Endodermal cell (in vitro differentiated cells): Measurements from ENCODE around the gene SDK1. TPM values are rescaled to one million over a fixed set of nuclear protein-coding genes. Genes with fewer than 3 reads are reported as not detected.

ENCODE experiments used
- DNase-seq: peaks from one replicate; pipeline ENCODE4 v3.0.0-alpha.2; 2017
- H3K27ac ChIP-seq: 2 replicates; pipeline ENCODE4 v1.5.1; 2013; ENCODE audit warnings: mild to moderate bottlenecking, low read depth, low read length, moderate library complexity
- H3K27me3 ChIP-seq: 2 replicates; pipeline ENCODE4 v1.6.1; 2013; ENCODE audit warnings: mild to moderate bottlenecking, low read length, moderate library complexity; ENCODE audit not compliant: insufficient read depth, control insufficient read depth, poor library complexity, severe bottlenecking
- H3K36me3 ChIP-seq: 2 replicates; pipeline ENCODE4 v1.7.0; 2013; ENCODE audit warnings: mild to moderate bottlenecking, low read length, moderate library complexity; ENCODE audit not compliant: control insufficient read depth, insufficient read depth
- H3K4me1 ChIP-seq: one replicate; pipeline ENCODE4 v1.7.0; 2013; ENCODE audit warnings: low read length; ENCODE audit not compliant: control insufficient read depth, insufficient read depth
- H3K4me3 ChIP-seq: 2 replicates; pipeline ENCODE4 v1.5.1; 2013; ENCODE audit warnings: mild to moderate bottlenecking, low read length, moderate library complexity
- H3K9ac ChIP-seq: 2 replicates; pipeline ENCODE4 v1.6.1; 2013; ENCODE audit warnings: mild to moderate bottlenecking, low read length, moderate library complexity; ENCODE audit not compliant: poor library complexity, severe bottlenecking; ENCODE audit errors: extremely low read depth
- H3K9me3 ChIP-seq: 2 replicates; pipeline ENCODE4 v1.6.1; 2013; ENCODE audit warnings: mild to moderate bottlenecking, low read length, moderate library complexity; ENCODE audit not compliant: control insufficient read depth
- H3K27ac Mint-ChIP-seq: 2 replicates; pipeline ENCODE4 v1.8.0; 2020; ENCODE audit warnings: mixed read lengths
- H3K27me3 Mint-ChIP-seq: 2 replicates; pipeline ENCODE4 v1.8.0; 2021; ENCODE audit warnings: mild to moderate bottlenecking, mixed read lengths; ENCODE audit not compliant: insufficient read depth
- H3K36me3 Mint-ChIP-seq: 2 replicates; pipeline ENCODE4 v1.8.0; 2020; ENCODE audit warnings: low read depth, mixed read lengths
- H3K4me1 Mint-ChIP-seq: 2 replicates; pipeline ENCODE4 v1.8.0; 2020; ENCODE audit warnings: mixed read lengths
- H3K4me3 Mint-ChIP-seq: 2 replicates; pipeline ENCODE4 v1.8.0; 2020; ENCODE audit warnings: mild to moderate bottlenecking, moderate library complexity, mixed read lengths
- H3K9me3 Mint-ChIP-seq: 2 replicates; pipeline ENCODE4 v1.8.0; 2020; ENCODE audit warnings: mild to moderate bottlenecking, mixed read lengths
- CTCF ChIP-seq: fragments of 200-600 bp; sonication (generic); conservative IDR thresholded peaks from 2 replicates; pipeline ENCODE4 v1.5.0; 2021; ENCODE audit warnings: antibody characterized with exemption, mild to moderate bottlenecking
- WGBS, 2 experiments: methylation state at CpG; one replicate each; pipeline versions ENCODE4 v1.1.5 to v1.1.7; 2013; ENCODE audit warnings: missing lambda C conversion rate in 2 of 2, mixed read lengths in 1 of 2; ENCODE audit not compliant: insufficient coverage in 1 of 2, insufficient read length in 1 of 2; 5-methylcytosine and 5-hydroxymethylcytosine counted together
- total RNA-seq, 2 donors: library from RNA; stranded (reverse); fragmentation: NEBNext Ultra II Directional in 1 of 2; extraction: Animal tissue kit (Norgen Biotek cat#: 25700) in 1 of 2; gene quantifications; 2 replicates in 1 of 2; 3 replicates in 1 of 2; pipeline ENCODE4 v1.2.1, GENCODE V29; 2021

SDK1 gene
- total RNA-seq, 2 donors from 2014 or later: 22.7 to 23.1 TPM

DNA sequence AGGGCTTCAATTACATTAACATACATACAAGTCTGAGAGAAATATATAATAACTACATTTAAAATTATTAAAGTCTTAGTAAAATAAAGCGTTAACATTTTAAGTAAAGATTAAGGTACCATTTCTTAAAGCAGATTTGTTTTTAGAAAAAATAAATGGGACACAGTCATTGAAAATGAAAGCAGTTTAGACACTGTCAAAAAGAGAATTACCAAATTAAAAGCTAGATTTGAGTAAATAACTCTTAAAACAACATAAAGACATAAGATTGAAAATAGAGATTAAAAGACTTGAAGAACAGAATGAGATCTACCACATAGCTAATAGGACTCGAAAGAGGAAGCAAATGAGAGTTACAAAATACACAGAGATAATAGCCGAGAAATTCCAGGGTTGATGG lies 818.8 kb downstream of the SDK1 start:
- no peaks in the 10 kb centered on the region for H3K36me3 ChIP-seq
- H3K4me1 ChIP-seq: no peaks in the 10 kb centered on the region
- peaks cover 25% of the 10 kb centered on the region for H3K9me3 Mint-ChIP-seq
- 91 to 92% methylated on average over 2 to 3 of the region's 3 CpGs for WGBS, 2 experiments
- peaks cover 19% of the 10 kb centered on the region for H3K9me3 ChIP-seq
- peaks cover 29% of the 10 kb centered on the region for H3K36me3 Mint-ChIP-seq
- H3K4me3 ChIP-seq: no peak overlapping the region
- H3K27me3 ChIP-seq: no peaks in the 10 kb centered on the region
- H3K27me3 Mint-ChIP-seq: no peaks in the 10 kb centered on the region
- no peak overlapping the region for H3K27ac Mint-ChIP-seq
- H3K4me3 Mint-ChIP-seq: no peak overlapping the region
- no peaks in the 10 kb centered on the region for H3K4me1 Mint-ChIP-seq
- no peak overlapping the region for H3K9ac ChIP-seq
- H3K27ac ChIP-seq: no peak overlapping the region
- DNase-seq: no peak
- no peak for TF ChIP-seq CTCF

DNA sequence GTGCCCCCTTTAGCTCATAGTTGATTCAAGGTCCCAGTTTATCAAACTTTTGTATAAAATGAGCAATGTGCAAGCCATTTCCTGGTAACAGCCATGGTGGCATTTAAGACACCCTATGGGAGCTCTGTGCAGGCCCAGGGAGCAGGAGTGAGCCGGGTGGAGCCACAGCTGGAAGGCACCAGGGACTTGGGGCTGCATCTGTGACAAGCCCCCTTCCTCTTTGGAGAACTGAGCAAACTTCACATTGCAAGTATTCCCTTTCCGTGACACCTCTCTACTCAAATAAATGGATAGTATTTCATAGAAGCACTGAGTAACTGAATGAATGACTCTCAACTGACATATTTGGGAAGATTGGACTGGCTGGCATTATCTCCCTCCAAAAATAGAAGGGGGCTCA lies 822.3 kb downstream of the SDK1 start:
- 85 to 100% methylated on average over 1 to 2 of the region's 2 CpGs for WGBS, 2 experiments
- TF ChIP-seq CTCF: no peak
- Mint-ChIP-seq H3K27me3 (no peaks in the 10 kb centered on the region), H3K4me3 (no peak overlapping the region), H3K4me1 (no peaks in the 10 kb centered on the region), H3K36me3 (peaks cover 19% of the 10 kb centered on the region), H3K9me3 (peaks cover 25% of the 10 kb centered on the region), H3K27ac (no peak overlapping the region)
- Histone ChIP-seq H3K27me3 (no peaks in the 10 kb centered on the region), H3K9me3 (peaks cover 19% of the 10 kb centered on the region), H3K4me3 (no peak overlapping the region), H3K9ac (no peak overlapping the region), H3K36me3 (no peaks in the 10 kb centered on the region), H3K27ac (no peak overlapping the region), H3K4me1 (no peaks in the 10 kb centered on the region)
- DNase-seq: no peak

DNA sequence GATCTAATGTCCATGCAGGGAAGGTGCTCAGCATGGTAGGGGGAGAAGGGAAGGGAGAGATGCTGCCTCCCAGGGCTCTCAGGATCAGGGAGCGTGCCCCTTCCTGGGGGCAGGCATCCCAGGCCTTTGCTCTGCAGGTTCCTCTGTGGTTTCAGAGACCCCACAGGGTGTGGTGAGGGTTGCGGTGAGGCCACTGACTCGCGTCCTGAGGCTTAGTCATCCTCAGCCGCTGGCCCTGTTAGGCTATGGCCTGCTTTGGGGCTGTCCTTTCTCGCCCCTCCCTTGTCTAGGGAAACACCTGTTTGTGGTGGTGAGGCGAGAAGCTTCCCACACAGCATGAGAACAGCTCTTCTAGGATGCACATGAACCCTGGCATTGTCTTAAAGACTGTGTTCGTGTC lies 822.8 kb downstream of the SDK1 start:
- Histone ChIP-seq H3K9ac (no peak overlapping the region), H3K36me3 (no peaks in the 10 kb centered on the region), H3K27ac (no peak overlapping the region), H3K9me3 (peaks cover 19% of the 10 kb centered on the region), H3K4me3 (no peak overlapping the region), H3K27me3 (no peaks in the 10 kb centered on the region), H3K4me1 (no peaks in the 10 kb centered on the region)
- 92 to 97% methylated on average over 6 to 8 of the region's 8 CpGs for WGBS, 2 experiments
- no peak for DNase-seq
- no peaks in the 10 kb centered on the region for H3K4me1 Mint-ChIP-seq
- no peak for TF ChIP-seq CTCF
- H3K27me3 Mint-ChIP-seq: no peaks in the 10 kb centered on the region
- peaks cover 14% of the 10 kb centered on the region for H3K36me3 Mint-ChIP-seq
- H3K27ac Mint-ChIP-seq: no peak overlapping the region
- peaks cover 21% of the 10 kb centered on the region for H3K9me3 Mint-ChIP-seq
- no peak overlapping the region for H3K4me3 Mint-ChIP-seq
